Osteocyte (in vitro differentiated cells): ENCODE results near the gene DST. TPM values are rescaled to one million over a fixed set of nuclear protein-coding genes. Genes with fewer than 3 reads are reported as not detected.

Source experiments
- DNase-seq: peaks from one replicate; pipeline ENCODE4 v3.0.0; 2021; ENCODE audit warnings: mixed read lengths; ENCODE audit not compliant: unreplicated experiment; ENCODE audit errors: extremely low spot score
- H3K27ac Mint-ChIP-seq: one replicate; pipeline ENCODE4 v1.8.0; 2021; ENCODE audit warnings: mild to moderate bottlenecking, mixed read lengths; ENCODE audit not compliant: unreplicated experiment
- H3K27me3 Mint-ChIP-seq: one replicate; pipeline ENCODE4 v1.8.0; 2021; ENCODE audit warnings: mixed read lengths; ENCODE audit not compliant: unreplicated experiment
- H3K36me3 Mint-ChIP-seq: one replicate; pipeline ENCODE4 v1.8.0; 2021; ENCODE audit warnings: mixed read lengths; ENCODE audit not compliant: unreplicated experiment
- H3K4me1 Mint-ChIP-seq: one replicate; pipeline ENCODE4 v1.8.0; 2021; ENCODE audit warnings: mixed read lengths; ENCODE audit not compliant: unreplicated experiment
- H3K4me3 Mint-ChIP-seq: one replicate; pipeline ENCODE4 v1.8.0; 2021; ENCODE audit warnings: mild to moderate bottlenecking, moderate library complexity, mixed read lengths; ENCODE audit not compliant: unreplicated experiment
- H3K9me3 Mint-ChIP-seq: one replicate; pipeline ENCODE4 v1.8.0; 2021; ENCODE audit warnings: mixed read lengths; ENCODE audit not compliant: unreplicated experiment
- CTCF ChIP-seq: fragments of 200-600 bp; sonication (generic); IDR thresholded peaks from 2 replicates; pipeline ENCODE4 v1.5.0; 2021; ENCODE audit warnings: antibody characterized with exemption, mild to moderate bottlenecking, moderate library complexity
- total RNA-seq: library from RNA; stranded (reverse); gene quantifications from 2 replicates; pipeline ENCODE4 v1.2.1, GENCODE V29; 2021

DST gene
- total RNA-seq, 1 donor from 2014 or later: 240 TPM

GRCh38 chr6:56408976-56409375 lies 233.7 kb downstream of the DST start:
- no peak overlapping the region for H3K27ac Mint-ChIP-seq
- H3K36me3 Mint-ChIP-seq: no peaks in the 10 kb centered on the region
- H3K4me1 Mint-ChIP-seq: no peaks in the 10 kb centered on the region
- H3K4me3 Mint-ChIP-seq: no peak overlapping the region
- no peak for TF ChIP-seq CTCF
- DNase-seq: no peak
- no peaks in the 10 kb centered on the region for H3K27me3 Mint-ChIP-seq
- H3K9me3 Mint-ChIP-seq: no peaks in the 10 kb centered on the region
